K562 (cell line): ENCODE data around the gene KAZN. TPM values are rescaled to one million over a fixed set of nuclear protein-coding genes. Genes with fewer than 3 reads are reported as not detected.

Experiments used
- ATAC-seq: fragments of 200-7000 bp; cut with Tn5 transposase; 3 replicates; pipeline ENCODE4 v1.9.1; 2020; ENCODE audit warnings: moderate library complexity
- BruUV-seq: library from RNA; stranded (reverse); fragments of 400-500 nt; replicated peaks from 2 replicates; lab custom pipeline; 2021; lab: Mats Ljungman, UMichigan
- CTCF ChIA-PET: fragments of 300-600 bp; formaldehyde crosslinking; extraction: SDS; loops from one replicate; lab custom pipeline; 2021; ENCODE audit warnings: low intra/inter-chr PET ratio; lab: Yijun Ruan, JAX
- POLR2A ChIA-PET: fragments of 300-600, 350-650 bp; sonication (Branson Sonifier 250); formaldehyde crosslinking; extraction: SDS; loops from one replicate; lab custom pipeline; 2021; ENCODE audit warnings: antibody characterized with exemption, inconsistent platforms; lab: Yijun Ruan, JAX
- DNase-seq, 4 experiments: peaks; one replicate each; pipeline versions ENCODE4 v3.0.0 to v3.0.0-alpha.2; 2011 to 2018; ENCODE audit warnings: low spot score in 3 of 4, mixed read lengths in 3 of 4; ENCODE audit errors: extremely low read depth in 1 of 4
- FAIRE-seq: peaks from 2 replicates; lab custom pipeline; 2011; peaks lifted over from hg19 to GRCh38; lab: Jason Lieb, UNC
- H2AFZ ChIP-seq: 2 replicates; pipeline ENCODE4 v1.6.0; 2011; ENCODE audit warnings: low read depth, low read length, control low read depth, inconsistent platforms
- H3K27ac ChIP-seq: fragments of 200-600 bp; 3 replicates; pipeline ENCODE4 v1.8.0; 2011; ENCODE audit warnings: low read depth, mild to moderate bottlenecking, control low read depth, inconsistent platforms, low read length, moderate library complexity, mixed read lengths; ENCODE audit errors: extremely low read depth
- H3K27me3 ChIP-seq, 2 experiments: fragments of 300-600 bp in 1 of 2; 2 replicates in 1 of 2; 3 replicates in 1 of 2; pipeline versions ENCODE4 v1.6.0 to v1.8.0; 2011; ENCODE audit warnings: inconsistent platforms in 2 of 2, low read length in 2 of 2, mild to moderate bottlenecking in 1 of 2, mixed read lengths in 1 of 2, moderate library complexity in 1 of 2; ENCODE audit not compliant: control insufficient read depth in 2 of 2, insufficient read depth in 2 of 2
- H3K36me3 ChIP-seq: fragments of 300-600 bp; 3 replicates; pipeline ENCODE4 v1.8.0; 2011; ENCODE audit warnings: mild to moderate bottlenecking, low read length, inconsistent platforms; ENCODE audit not compliant: control insufficient read depth, insufficient read depth
- H3K4me1 ChIP-seq, 2 experiments: fragments of 200-600 bp in 1 of 2; replicated peaks in 1 of 2; 2 replicates in 1 of 2; 3 replicates in 1 of 2; pipeline versions ENCODE4 v1.5.1 to v1.8.0; 2011; ENCODE audit warnings: inconsistent platforms in 2 of 2, low read length in 2 of 2, mild to moderate bottlenecking in 1 of 2, mixed read lengths in 1 of 2, moderate library complexity in 1 of 2; ENCODE audit not compliant: control insufficient read depth in 2 of 2, insufficient read depth in 2 of 2
- H3K4me2 ChIP-seq: 2 replicates; pipeline ENCODE4 v1.6.1; 2011; ENCODE audit warnings: low read length, control low read depth, inconsistent platforms, mixed read lengths; ENCODE audit not compliant: insufficient read depth
- H3K4me3 ChIP-seq: fragments of 200-600 bp; sonication (generic), shearing (Covaris generic); 2 replicates; pipeline ENCODE4 v1.5.1; 2016; ENCODE audit warnings: control low read depth, inconsistent platforms
- H3K79me2 ChIP-seq: fragments of 200-600 bp; 3 replicates; pipeline ENCODE4 v1.8.0; 2011; ENCODE audit warnings: low read length, inconsistent platforms; ENCODE audit not compliant: control insufficient read depth, insufficient read depth
- H3K9ac ChIP-seq, 2 experiments: 2 replicates each; pipeline versions ENCODE4 v1.6.0 to v1.6.1; 2011; ENCODE audit warnings: low read depth in 2 of 2, low read length in 2 of 2, control low read depth in 1 of 2, inconsistent platforms in 1 of 2, mild to moderate bottlenecking in 1 of 2, mixed read lengths in 1 of 2; ENCODE audit not compliant: insufficient read depth in 1 of 2
- H3K9me1 ChIP-seq: one replicate; pipeline ENCODE4 v1.6.0; 2011; ENCODE audit warnings: inconsistent platforms, mild to moderate bottlenecking, low read length, moderate library complexity; ENCODE audit not compliant: control insufficient read depth, insufficient read depth
- H3K9me3 ChIP-seq: replicated peaks from 2 replicates; pipeline ENCODE4 v1.5.1; 2011; ENCODE audit warnings: low read depth, low read length, inconsistent platforms; ENCODE audit not compliant: control insufficient read depth, insufficient read depth
- H4K20me1 ChIP-seq: replicated peaks from 2 replicates; pipeline ENCODE4 v1.6.1; 2011; ENCODE audit warnings: low read length, inconsistent platforms, mixed read lengths; ENCODE audit not compliant: control insufficient read depth, insufficient read depth
- BCOR ChIP-seq: fragments of 450-650 bp; IDR thresholded peaks from 2 replicates; pipeline ENCODE4 v1.6.1; 2016
- CBX1 ChIP-seq: sonication (generic); IDR thresholded peaks from 2 replicates; pipeline ENCODE4 v1.6.1; 2016; ENCODE audit warnings: antibody characterized with exemption, low read depth, mild to moderate bottlenecking
- PHB ChIP-seq: fragments of 250-450 bp; sonication (Bioruptor Pico); IDR thresholded peaks from 2 replicates; pipeline ENCODE4 v1.5.0; 2021
- POLR3G ChIP-seq: IDR thresholded peaks from 2 replicates; pipeline ENCODE4 v1.6.1; 2011; ENCODE audit not compliant: insufficient read length, insufficient replicate concordance; ENCODE audit errors: extremely low read depth
- REST ChIP-seq, 2 experiments: fragments of 450-650 bp; formaldehyde crosslinking in 1 of 2; IDR thresholded peaks; 2 replicates each; pipeline versions ENCODE4 v1.4.0 to v1.6.1; 2014 to 2020; ENCODE audit warnings: mild to moderate bottlenecking in 2 of 2, borderline replicate concordance in 1 of 2, low read depth in 1 of 2
- SMARCA5 ChIP-seq: fragments of 450-650 bp; IDR thresholded peaks from 2 replicates; pipeline ENCODE4 v1.6.1; 2016
- XRCC4 ChIP-seq: IDR thresholded peaks from one replicate; pipeline ENCODE4 v1.6.1; 2011; ENCODE audit not compliant: insufficient read depth, insufficient read length; ENCODE audit errors: extremely low read depth
- ZC3H4 ChIP-seq: sonication (generic); formaldehyde crosslinking; IDR thresholded peaks from 2 replicates; pipeline ENCODE4 v1.9.0; 2021; ENCODE audit warnings: missing genetic modification reagents, borderline replicate concordance
- ZNF717 ChIP-seq: fragments of 250-450 bp; sonication (Bioruptor Pico); IDR thresholded peaks from 2 replicates; pipeline ENCODE4 v1.5.0; 2021
- WGBS: fragments of 100-300 bp; shearing (Covaris generic); methylation state at CpG from one replicate; pipeline ENCODE4 v1.1.6; 2016; ENCODE audit warnings: low coverage, mixed read lengths; ENCODE audit not compliant: insufficient coverage; ENCODE audit errors: missing lambda C conversion rate; 5-methylcytosine and 5-hydroxymethylcytosine counted together
- in situ Hi-C: fragments of 300-500 bp; cut with MboI; formaldehyde crosslinking; loops from 4 replicates; pipeline ENCODE4 v1.15.0; 2018; ENCODE audit warnings: inconsistent platforms, mixed read lengths
- intact Hi-C: fragments of 100-400 bp; cut with micrococcal nuclease; formaldehyde crosslinking; loops from 2 replicates; pipeline ENCODE4 v1.14.2; 2022
- polyA plus RNA-seq, 8 experiments: library from polyadenylated mRNA; depleted of rRNA in 4 of 8; stranded (reverse) in 5 of 8; unstranded in 3 of 8; fragments of >200 nt; fragmentation: Nextera tagmentation in 2 of 8; fragmentation: Illumina TruSeq in 1 of 8; extraction: Ambion mirVana in 2 of 8; extraction: Trizol in 1 of 8; gene quantifications; 2 replicates each; pipeline versions ENCODE4 v1.2.1 to v1.2.3, GENCODE V29; 2011 to 2014; ENCODE audit warnings: inconsistent platforms in 1 of 8, missing spikeins in 1 of 8
- total RNA-seq, 7 experiments: library from RNA; depleted of rRNA in 6 of 7; stranded (reverse); fragments of >200 nt in 6 of 7; fragmentation: Illumina TruSeq in 2 of 7; extraction: Trizol in 2 of 7; gene quantifications; 2 replicates each; pipeline versions ENCODE4 v1.2.1 to v1.2.3, GENCODE V29; 2011 to 2021; ENCODE audit warnings: low replicate concordance in 1 of 7
- TF ChIP-seq, protein P1 (sequence below): sonication (generic); IDR thresholded peaks from 2 replicates; pipeline ENCODE4 v1.6.1; 2016

The KAZN gene
- total and polyA plus RNA-seq, 9 of the 15 experiments (the other 6 are each of a cell fraction or from before 2014, with no cell fraction given): 2.1 to 21.6 (median 5.4) TPM

GRCh38 chr1:14780271-14780670 is 181.8 kb downstream of the KAZN start (continued):
- no peak for TF ChIP-seq XRCC4
- TF ChIP-seq CBX1: no peak
- TF ChIP-seq PHB (CRISPR knock-in tag): no peak
- TF ChIP-seq, protein P1, sequence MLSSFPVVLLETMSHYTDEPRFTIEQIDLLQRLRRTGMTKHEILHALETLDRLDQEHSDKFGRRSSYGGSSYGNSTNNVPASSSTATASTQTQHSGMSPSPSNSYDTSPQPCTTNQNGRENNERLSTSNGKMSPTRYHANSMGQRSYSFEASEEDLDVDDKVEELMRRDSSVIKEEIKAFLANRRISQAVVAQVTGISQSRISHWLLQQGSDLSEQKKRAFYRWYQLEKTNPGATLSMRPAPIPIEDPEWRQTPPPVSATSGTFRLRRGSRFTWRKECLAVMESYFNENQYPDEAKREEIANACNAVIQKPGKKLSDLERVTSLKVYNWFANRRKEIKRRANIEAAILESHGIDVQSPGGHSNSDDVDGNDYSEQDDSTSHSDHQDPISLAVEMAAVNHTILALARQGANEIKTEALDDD: peak; percentile 78; the same call in 1 of the 2 replicates
- no peak for TF ChIP-seq ZNF717 (CRISPR knock-in tag)
- TF ChIP-seq POLR3G: no peak

DNA sequence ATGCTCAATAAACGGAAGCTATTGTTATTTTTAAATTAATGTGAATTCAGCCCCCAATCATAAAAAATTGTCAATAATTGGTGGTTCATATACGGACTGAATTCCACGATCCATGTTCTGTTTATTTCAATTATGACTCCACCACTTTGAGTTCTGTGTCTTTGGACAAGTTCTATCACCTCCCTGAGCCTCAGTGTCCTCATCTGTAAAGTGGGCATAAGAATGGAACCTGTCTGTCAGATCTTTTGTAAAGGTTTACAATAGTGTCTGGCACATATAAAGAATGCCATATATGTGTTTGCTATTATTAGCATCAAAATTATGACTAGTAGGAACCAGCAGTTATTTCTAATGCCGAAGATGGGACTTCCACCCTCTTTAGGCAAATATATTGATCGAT is 183.3 kb downstream of the KAZN start:
- H3K4me3 ChIP-seq: no peak overlapping the region
- H3K4me1 ChIP-seq: peaks cover 50 to 83% of the 10 kb centered on the region in 2 experiments
- FAIRE-seq: no peak
- 85% methylated on average over 5 of the region's 5 CpGs for WGBS
- ChIA-PET POLR2A (no interaction called here), CTCF (no interaction called here)
- H2AFZ ChIP-seq: no peak overlapping the region
- peaks cover 9% of the 10 kb centered on the region for H3K9me3 ChIP-seq
- intact Hi-C loops (loop anchor here (5.0 kb wide), 1 partner anchor 345 kb away; no protein-coding TSS in a partner anchor), in situ Hi-C loops (loop anchor here (10.0 kb wide), 1 partner anchor 243 kb away; no protein-coding TSS in a partner anchor)
- no peak for ATAC-seq
- no TSS peak for BruUV-seq
- H3K9me1 ChIP-seq: no peaks in the 10 kb centered on the region
- no peak overlapping the region for H3K9ac ChIP-seq
- H3K27ac ChIP-seq: no peak overlapping the region
- H3K36me3 ChIP-seq: no peaks in the 10 kb centered on the region
- H4K20me1 ChIP-seq: no peaks in the 10 kb centered on the region
- H3K79me2 ChIP-seq: peaks cover 8% of the 10 kb centered on the region
- no peak overlapping the region for H3K4me2 ChIP-seq
- DNase-seq: no peak
- no peaks in the 10 kb centered on the region for H3K27me3 ChIP-seq
- TF ChIP-seq SMARCA5 (0 out of 2 replicates have a peak, but pooled peaks have one; percentile 10), REST (IDR thresholded peaks at IDR 0.05; ENCODE audit: borderline replicate concordance) (no peak), REST (CRISPR knock-in tag; IDR thresholded peaks at IDR 0.05; ENCODE audit: low read depth) (no peak), BCOR (peak; percentile 95), ZC3H4 (CRISPR knock-in tag) (no peak)
